NCI-H345 (cell line): Measurements from ENCODE around the gene TRIM24.

Experiments used
- DNase-seq: peaks from one replicate; lab custom pipeline; 2025; lab: John Stamatoyannopoulos, UW

Gene TRIM24

DNA sequence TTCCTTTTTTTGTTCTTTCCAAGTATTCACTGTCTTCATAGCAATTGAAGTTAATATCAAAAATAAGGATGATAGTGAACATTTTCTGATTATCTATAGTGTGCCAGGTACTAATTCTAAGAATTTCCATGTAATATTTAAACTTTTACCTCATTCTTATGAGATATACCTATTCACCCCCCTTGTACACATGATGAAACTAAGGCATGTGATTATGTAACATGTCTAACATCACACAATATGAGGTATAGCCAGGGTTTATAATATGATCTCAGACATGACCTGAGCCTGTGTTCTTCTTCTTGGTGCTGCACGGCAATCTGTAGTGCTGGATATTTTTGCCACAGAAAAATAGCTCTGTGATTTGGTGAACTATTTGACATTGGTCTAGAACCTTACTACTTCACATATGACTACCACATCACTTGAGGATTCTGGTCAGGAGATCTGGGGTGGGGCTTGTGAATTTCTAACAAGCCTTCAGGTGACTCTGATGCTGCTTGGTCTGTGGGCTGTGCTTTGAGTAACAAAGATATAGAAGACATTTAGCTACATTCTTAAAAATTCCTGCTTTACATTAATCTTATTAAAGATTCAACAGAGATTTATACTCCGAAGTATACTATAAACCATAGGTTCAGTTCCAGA, 79.1 kb downstream of the TRIM24 start:
- no peak for DNase-seq

DNA sequence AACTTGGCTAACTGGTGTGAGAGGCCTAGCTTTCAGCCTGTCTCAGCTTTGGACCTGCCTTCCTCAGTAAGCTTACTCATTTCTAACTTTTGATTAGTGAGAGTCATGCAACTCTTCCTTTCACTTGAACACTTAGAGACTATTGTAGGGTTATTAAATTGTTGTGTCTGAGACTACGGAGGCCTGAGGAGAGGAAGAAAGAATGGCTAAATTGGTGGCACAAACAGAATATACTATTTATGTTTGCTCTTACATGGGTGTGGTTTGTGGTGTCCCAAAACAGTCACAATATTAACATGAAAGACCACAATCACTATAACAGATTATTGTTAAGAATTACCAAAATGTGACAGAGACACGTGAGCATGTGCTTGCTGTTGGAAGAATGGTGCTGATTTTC, 82.1 kb downstream of the TRIM24 start:
- DNase-seq = no peak

DNA sequence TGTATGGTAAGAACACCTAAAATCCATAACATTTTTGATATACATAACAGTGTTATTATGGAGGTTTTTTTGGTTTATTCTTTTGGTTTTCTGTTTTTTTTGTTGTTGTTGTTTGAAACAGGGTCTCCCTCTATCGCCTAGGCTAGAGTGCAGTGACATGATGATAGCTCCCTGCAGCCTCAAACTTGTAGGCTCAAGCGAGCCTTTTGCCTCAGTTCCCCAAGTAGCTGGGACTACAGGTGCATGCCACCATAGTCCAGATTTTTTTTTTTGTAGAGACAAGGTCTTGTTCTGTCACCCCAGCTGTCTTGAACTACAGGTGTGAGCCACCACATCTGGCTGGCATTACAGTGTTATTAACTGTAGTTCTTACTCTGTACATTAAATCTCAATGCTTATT, 83.7 kb downstream of the TRIM24 start:
- no peak for DNase-seq

DNA sequence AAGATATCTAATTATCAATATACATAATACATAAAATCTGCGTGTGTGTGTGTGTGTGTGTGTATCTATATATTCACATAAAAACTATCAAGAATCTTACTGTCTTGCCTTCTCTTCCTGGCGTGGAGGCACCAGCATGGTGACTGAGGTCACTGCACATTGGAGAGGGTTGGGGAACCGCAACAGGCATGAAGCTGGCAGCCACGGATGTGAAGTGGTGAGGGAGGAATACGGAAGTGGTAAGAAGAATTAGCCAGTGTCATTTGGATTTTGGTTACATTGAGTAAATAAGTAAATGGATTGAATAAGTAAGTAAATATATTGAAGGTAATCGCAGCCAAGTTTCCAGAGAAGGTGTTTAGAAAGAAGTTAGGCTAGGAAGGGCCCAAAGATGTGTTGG, 85.1 kb downstream of the TRIM24 start:
- DNase-seq = no peak

DNA sequence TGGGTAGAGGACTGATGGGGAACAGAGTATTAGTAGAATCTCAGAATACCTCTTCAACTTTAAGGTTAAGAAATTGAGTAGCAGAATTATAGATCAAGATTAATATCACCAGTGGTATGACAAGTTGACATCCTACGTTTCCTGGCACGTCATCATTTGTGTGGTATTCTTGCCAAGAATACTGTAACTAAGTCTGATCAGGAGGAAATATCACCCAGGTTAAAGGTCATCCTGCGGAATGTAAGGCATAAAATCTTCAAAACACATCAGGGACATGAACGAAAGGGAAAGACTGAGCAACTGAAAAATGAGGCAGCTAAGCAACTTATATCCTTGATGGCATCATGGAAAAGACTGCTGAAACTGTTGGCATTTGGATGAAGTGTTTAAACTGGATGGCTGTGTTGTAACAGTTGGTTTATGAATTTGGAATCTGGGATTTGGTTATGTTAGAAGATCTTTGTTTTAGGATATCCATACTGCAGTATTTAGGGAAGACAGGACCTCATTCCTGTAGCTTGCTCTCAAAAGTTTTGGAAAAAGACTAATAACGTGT, 86.1 kb downstream of the TRIM24 start:
- DNase-seq = no peak

DNA sequence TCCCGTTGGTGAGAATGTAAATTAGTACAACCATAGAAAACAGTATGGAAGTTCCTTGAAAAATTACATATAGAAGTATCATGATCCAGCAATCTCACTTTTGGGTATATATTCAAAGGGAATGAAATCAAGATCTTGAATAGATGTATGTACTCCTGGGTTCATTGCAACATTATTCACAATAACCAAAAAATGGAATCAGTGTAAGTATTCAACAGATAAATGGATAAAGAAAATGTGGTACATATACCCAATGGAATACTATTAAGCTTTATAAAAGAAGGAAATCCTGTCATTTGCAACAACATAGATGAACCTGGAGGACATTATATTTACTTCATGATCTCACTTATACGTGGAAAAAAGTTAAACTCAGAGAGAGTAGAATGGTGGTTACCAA, 86.8 kb downstream of the TRIM24 start:
- DNase-seq = no peak

DNA sequence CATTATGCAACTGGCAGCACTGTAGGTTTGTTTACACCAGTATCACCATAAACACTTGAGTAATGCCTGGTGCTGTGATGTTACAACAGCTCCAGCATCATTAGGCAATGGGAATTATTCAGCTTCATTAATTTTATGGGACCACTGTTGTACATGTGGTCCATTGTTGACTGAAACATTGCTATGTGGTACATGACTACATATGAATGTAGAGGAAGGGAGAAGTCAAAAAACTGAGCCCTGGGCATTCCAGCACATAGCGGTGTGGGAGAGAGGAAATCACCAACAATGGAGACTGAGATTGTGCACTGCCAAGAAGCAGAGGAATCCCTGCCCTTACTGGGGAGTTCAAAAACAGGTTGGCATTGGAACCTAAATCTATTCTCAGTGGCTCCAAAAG, 89.0 kb downstream of the TRIM24 start:
- no peak for DNase-seq

DNA sequence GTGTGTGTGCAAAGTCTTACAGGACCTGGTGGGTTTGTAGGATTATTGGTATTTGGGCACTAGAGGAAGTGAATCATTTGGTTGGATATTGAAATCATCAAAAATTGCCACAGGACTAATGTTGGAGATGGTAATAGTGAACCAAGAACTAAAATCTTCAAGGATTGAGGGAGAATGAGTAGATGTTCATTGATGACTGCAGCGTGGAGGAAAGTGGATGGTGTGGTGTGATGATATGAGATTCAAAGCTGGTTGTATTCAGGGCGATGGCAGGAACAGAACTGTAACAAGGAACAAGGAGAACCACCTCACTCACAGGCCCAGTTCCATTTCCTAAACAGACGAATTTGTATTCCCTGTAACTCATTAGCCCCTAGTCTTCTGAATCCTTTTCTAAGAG, 90.3 kb downstream of the TRIM24 start:
- DNase-seq = no peak

DNA sequence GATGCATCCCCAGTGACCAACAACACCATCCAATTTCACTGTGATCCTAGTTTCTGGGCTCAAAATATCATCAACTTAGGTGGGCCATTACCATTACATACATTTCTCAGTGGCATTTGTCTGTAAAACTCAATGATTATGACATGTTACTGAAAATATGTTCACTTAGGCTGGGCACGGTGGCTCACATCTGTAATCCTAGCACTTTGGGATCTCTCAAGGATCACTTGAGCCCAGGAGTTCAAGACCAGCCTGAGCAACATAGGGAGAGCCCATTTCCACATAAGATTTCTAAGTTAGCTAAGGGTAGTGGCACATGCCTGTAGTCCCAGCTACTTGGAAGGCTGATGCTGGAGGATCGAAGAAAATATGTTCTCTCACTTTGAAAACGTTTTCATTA, 91.0 kb downstream of the TRIM24 start:
- DNase-seq = no peak

DNA sequence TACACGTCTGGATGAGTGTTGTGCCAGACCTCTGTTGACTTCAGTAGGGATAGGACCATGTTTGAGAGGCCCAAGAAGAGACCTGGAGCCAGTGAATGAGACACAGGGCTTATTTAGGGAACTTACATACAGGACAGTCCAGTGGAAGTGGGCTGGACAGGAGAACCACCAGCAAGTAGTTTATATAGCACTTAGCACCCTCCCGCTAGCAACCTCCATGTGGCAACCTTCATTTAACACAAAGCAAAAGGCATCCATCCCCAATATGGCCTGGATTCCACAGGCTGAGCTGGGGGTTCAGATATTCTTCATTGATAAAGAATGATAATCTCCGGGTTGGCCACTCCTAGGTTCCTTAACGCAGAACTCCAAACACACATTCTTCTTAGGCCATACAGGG, 93.7 kb downstream of the TRIM24 start:
- DNase-seq = no peak

DNA sequence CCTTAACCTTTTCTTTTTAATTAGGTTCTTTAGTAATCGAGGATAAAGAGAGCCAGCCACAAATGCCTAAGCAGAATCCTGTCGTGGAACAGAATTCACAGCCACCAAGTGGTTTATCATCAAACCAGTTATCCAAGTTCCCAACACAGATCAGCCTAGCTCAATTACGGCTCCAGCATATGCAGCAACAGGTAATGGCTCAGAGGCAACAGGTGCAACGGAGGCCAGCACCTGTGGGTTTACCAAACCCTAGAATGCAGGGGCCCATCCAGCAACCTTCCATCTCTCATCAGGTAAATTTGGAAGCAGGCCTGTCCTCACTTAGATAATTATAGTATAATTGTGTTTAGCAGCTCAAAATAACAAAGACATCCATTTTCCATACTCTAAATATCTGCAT, 94.6 kb downstream of the TRIM24 start:
- no peak for DNase-seq

DNA sequence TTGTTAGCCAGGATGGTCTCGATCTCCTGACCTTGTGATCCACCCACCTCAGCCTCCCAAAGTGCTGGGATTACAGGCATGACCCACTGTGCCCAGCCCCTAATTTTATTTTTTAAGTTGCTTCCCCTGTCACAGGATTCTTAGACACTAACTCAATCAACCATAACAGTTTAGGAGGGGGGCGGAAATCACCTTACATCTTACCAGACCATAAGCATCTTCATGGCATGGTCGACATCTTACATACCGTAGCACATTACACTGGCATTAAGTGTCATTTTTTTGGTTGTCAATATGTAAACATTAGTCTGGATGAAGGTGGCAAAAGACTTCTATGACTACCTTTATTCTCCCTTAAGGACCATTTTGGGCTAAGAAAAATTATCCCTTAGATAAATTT, 95.6 kb downstream of the TRIM24 start:
- no peak for DNase-seq

DNA sequence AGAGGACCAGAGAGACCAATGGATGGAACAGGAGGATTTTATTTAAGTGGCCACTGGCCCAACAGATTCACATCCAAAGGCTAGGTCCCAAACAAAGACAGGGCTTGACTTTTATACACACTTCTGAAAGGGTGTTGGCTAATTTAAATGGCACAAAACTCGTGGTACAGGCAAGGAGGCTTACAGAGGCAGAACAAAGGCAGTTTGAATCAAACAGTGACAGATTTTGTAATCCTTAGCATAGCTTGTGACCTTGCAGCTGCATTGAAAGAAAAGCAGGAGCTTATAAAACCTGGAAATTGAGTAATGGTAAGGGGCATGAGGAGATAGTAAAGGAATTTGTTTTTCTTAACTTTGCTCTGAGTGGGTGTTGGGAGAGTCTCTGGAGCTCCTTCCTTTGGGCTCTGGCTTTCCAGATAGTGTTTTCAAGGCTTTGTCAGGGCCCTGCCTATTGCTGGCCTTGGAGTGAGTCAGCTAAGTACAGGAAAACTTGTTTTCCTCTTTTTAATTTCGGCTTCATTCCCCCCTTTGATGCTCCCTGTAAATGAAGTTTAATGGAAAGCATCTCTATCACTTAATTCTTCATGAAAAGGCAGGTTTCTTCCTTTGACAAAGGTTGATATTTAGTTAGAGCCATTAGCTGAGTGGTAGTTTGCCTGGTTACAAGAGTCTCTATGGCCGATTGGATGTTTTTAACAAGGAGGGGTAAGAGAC, 96.9 kb downstream of the TRIM24 start:
- no peak for DNase-seq

DNA sequence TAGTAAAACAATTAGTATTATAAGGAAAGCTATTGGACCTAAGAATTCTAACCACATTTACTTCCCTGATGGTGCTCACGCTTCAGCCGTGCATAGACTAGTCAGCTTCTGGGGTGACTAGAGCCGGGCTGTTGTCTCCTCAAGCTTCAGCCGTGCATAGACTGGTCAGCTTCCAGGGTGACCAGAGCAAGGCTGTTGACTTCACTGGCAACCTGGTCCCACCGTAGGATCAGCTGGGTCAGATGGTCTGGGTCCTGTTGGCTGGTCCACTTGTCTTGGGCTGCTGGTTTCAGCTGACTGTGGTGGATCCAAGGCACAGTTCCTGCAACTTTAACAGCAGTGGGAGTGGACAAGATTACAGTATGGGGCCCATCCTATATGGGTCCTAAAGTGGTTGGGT, 99.4 kb downstream of the TRIM24 start:
- DNase-seq = no peak

DNA sequence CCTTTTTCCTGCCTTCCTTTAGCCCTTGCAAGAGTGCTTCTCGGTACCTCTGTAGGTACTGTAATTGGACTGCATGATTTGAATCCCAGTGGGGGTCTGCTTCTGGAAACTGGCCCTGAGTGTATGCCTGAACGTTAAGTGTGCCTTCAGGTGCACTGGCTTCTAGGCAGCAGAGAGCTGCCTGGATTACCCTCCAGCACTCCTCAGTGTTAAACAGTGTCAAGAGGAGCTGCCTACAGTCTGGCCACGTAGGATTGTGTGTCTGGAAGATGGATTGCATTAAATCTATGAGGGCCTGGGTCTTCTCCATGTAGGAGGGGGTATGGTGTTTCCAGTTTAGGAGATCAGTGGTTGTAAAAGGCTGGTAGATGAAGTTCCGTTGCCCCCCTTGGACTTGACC, 103.7 kb downstream of the TRIM24 start:
- DNase-seq = no peak

DNA sequence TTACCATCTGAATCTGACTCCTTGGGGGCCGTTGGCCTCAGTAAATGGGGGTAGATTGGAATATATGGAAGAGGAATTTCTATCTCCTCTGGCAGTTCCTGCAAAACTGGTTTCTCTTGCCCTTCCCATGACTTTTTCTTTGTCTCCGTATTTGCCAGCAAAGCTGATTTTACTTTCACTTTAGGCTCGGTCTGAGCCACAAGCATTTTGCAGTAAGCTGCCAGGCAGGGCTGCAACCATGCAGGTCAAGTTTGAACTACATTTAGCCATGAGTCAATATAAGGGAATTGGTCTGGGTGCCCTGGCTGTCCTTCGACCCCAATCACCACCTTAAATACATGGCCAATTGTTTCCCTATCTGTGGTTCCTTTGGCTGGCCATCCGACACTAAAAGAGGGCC, 104.3 kb downstream of the TRIM24 start:
- DNase-seq = no peak

DNA sequence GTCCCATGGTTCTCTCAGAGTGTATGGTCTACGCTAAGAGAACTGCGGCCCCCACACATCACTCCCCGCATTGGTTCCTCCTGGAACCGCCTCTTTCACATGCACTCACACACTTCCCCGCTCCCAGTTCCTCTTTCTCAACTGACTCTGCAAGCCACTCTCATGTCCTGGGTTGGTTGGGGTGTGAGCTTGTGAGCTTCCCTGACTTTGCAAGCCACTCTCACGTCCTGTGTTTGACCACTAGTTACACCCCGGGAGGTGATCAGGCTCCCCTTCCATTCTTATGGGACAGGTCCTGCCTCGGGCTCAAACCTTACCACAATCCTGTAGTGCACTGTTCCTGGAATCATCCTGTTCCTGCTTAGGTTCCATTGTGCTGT, 105.0 kb downstream of the TRIM24 start:
- DNase-seq = no peak

DNA sequence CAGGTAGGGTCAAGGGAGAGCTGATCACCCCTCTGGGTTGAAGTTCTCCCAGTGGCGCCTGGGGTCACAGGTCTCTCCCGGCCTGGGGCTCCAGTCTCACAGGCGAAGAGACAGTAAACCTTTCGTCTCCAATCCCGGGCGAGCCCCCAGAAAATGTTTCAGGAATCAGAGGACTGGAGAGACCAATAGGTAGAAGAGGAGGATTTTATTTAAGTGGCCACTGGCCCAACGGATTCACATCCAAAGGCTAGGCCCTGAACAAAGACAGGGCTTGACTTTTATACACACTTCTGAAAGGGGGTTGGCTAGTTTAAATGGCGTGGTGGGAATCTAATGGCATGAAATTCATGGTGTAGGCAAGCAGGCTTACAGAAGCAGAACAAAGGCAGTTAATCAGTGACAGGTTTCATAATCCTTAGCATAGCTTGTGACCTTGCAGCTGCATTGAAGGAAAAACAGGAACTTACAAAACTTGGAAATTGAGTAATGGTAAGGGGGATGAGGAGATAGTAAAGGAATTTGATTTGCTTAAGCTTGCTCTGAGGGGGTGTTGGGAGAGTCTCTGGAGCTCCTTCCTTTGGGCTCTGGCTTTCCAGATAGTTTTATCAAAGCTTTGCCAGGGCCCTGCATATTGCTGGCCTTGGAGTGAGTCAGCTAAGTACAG, 105.5 kb downstream of the TRIM24 start:
- no peak for DNase-seq

DNA sequence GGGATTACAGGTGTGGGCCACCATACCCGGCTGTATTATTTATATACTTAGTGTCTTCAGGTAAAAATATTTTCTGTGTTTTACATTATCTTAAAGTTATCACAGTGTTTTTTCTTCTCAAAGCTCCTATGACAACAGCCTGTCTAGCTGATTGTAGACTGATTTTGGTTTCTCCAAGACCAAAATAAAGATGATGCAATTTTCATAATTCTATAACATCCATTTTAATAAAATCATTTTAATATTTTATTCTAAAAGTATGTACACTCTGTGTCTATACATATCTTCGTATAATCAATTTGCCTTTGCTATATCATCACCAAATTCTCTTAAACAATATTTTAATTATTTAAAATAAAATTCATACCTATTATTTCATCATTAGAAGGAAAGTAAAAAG, 108.6 kb downstream of the TRIM24 start:
- DNase-seq = no peak

DNA sequence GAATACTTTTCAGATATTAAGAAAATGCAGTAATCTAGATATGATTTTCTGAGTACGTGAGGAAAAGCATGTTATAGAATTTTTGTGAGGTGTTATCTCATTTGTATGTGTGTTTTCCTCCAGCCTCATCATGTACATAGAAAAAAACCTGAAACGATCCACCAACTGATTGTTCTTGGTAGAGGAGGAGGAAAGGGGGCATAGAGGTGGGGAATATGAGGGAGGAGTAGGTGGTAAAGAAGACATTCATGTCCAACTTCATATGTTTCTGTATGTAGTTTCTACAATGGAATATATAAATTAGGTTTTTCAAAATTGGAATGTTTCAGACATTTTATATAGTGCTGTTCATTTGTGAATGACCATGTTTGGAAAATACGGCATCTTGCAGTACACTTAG, 109.4 kb downstream of the TRIM24 start:
- DNase-seq = no peak

DNA sequence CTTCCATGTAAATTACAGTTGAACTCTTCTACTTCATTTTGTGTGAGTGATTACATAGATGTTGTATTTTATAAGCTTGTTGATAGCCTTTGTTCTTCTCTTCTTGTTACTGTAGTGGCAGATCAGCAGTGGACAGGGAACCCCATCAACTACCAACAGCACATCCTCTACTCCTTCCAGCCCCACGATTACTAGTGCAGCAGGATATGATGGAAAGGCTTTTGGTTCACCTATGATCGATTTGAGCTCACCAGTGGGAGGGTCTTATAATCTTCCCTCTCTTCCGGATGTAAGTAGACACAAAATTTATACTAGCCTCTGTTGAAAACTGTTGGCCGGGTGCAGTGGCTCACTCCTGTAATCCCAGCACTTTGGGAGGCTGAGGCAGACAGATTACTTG, 110.7 kb downstream of the TRIM24 start:
- no peak for DNase-seq

DNA sequence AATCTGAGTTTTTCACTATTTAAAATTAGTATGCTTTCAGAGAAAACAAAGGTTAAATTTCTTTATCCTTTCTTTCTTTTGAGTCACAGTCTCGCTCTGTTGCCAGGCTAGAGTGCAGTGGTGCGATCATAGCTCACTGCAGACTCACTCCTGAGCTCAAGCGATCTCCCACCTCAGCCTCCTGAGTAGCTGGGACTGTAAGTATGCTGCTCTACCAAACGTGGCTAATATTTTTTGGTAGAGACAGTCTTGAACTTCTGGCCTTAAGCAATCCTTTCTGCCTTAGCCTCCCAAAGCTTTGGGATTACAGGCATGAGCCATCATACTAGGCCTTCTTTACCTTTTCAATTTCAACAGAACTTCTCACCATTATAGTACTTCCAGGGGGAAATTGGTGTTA, 113.7 kb downstream of the TRIM24 start:
- no peak for DNase-seq

DNA sequence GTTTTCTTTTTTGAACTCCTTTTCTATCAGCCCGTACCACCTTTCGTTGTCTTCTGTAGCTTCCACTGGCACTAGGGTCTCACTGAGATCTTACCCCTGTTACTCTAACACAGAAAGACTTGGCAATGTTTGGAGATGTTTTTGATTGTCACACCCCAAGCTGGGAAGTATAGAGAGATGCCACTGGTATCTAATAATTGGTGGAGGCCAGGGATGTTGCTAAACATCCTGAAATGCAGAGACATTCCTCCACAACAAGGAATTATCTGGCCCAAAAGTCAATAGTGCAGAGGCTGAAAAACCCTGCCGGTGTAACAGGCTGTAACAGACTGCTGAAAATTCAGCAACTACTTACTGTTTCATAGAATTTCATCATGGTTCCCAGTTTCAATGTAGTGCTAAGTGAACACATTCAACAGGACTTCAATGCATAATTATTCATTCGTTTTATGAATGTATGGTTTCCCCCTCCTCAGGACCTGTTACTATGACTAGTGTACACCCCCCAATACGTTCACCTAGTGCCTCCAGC, 115.9 kb downstream of the TRIM24 start:
- no peak for DNase-seq
